Activated CD8-positive, alpha-beta memory T cell treated with anti-CD3 and anti-CD28 coated beads, Interleukin-2, amount 50 U/mL, for 1 hour (primary cell): ENCODE measurements around the gene HVCN1.

Experiments
- DNase-seq: peaks from one replicate; pipeline ENCODE4 v3.0.0-alpha.2; 2020; ENCODE audit errors: extremely low read depth

Gene HVCN1

DNA sequence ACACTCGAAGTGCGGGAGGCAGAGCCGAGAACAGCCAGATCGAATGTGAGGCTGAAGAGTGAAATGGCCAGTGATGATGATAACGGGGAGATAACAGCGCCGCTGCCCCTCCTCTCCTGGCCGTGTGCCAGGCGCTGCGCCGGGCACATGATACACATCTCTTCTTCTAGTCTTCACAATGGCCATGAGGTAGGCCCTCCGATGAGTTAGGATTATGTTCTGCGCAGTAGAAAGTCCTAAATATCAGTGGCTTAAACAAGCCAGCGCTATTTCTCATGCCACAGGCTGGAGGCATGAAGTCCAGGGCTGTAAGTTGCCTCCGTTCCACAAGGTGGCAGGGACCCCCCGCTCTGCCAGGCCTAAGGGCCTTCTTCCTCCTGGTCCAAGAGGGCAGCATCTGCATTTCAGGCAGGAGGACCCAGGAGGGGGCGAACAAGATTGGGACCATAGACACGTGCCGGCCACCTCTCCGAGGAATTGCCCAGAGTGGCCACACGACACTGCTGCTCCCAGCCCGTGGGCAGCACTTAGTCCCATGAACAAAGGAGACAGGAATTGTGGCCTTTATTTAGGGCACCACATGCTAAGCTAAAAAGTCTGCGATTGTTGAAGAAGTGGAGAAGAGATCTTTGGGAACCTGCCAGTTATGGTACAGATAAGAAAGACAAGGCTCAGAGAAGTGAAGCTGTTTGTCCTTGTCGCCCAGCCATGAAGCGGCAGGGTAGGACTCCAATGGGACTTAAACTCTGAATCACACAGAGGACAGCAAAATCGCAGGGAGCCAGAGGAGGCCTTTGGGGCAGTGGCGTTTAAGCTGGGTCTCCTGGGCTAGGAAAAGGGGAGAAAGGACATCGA lies 10.9 kb upstream of the HVCN1 start:
- DNase-seq = no peak

DNA sequence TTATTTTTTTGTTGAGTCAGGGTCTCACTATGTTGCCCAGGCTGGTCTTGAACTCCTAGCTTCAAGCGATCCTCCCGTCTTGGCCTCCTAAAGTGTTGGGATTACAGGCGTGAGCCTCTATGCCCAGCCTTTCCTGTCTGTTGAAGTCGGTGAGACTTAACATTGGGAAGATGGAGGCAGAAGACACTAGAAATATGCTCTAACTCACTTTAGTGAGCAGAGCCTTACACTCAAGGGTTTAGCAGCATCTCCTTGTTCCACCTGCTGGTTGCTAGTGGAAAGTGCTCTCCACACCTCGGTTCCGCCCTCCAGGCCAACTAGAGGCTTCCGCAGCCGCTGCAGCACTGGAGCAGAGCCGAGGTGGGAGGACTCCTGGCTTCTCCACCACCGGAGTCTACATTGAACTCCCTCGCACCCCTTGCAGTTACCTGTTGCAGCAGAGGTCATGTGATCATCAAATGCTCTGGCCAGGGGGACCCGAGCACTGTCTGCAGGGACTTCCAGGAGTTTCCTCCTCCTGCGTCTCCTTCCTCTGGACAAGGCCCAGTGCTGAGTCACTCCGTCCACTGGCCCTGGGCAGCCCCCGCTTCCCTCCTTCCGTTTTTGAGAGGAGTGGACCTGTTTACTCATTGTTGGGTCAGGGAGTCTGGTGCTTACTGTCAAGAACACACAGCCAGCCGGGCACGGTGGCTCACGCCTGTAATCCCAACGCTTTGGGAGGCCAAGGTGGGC lies 9.4 kb upstream of the HVCN1 start:
- peak; percentile 54 for DNase-seq

DNA sequence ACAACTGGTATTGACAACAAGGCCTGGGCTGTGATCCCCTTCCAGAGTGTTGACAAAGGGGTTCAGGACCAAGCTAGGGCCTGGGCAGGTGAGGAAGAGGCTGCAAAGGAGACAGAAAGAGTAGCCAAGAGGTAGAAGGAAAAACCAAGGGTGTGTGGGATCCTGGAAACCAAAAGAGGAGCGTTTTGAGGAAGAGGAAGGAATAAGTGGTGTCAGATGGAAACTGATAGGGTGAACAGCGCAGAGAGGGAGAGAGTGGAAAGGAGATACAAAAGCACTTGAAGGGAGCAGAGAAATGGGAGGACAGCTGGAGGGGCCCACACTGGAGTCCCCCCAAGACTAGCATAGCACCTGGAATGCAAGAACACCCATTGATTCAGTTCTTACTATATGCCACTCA lies 8.3 kb upstream of the HVCN1 start:
- no peak for DNase-seq

DNA sequence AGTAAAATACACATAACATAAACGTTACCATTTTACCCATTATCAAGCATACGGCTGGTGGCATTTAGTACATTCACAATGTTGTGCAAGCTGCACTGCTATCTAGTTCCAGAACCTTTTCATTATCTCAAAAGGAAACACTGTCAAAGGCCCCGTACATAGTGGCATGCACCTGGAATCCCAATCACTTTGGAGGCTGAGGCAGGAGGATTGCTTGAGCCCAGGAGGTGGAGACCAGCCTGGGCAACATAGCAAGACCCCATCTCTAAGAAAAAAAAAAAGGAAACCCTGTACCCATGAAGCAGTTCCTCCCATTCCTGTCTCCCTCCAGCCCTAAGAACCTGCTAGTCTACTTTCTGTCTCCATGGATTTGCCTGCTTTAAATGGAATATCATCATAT lies 7.4 kb upstream of the HVCN1 start:
- DNase-seq = no peak

DNA sequence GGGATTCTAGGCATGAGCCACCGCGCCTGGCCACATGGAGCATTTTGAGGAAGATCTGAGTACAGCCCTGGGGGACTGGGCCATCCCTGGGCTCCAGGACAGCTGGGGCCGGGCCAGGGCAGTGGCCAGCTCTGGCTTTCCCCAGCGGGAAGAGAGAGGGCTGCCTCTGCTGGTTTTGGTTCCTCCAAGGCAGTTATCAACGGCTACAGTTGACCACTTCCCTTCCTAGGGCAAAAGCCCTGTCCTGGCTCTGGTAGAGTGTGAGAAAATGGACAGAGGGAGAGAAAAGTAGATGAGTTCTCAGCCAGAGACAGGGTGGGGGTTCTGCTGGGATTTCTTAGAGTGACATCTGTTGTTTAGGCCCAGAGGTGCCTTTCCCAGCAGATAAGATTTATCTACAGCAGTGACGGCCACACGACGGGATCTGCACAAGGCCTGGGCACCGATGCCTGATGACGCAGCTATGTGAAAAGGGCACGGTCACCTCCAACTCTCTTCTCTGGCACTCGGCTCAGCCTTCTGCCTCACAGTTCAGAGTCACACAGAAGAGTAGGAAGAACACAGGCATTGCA lies 5.5 kb upstream of the HVCN1 start:
- DNase-seq = no peak

DNA sequence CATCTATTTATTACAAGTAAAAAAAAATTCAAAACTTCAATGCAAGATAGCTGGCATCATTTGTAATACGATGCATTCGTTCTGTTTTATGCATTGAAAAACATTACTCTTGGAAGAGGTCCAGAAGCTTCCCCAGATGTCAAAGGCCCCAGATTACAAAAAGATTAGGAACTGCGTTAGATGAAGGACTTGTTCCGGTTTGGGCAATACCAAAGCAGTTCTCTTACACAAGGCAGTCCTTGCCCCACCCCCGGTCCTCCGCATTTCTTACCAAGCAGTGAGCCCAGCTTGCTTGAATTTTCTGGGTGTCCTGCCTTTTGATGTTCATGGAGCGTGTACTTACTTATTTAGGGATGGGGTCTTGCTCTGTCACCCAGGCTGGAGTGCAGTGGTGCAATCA lies 4.8 kb upstream of the HVCN1 start:
- DNase-seq = no peak

DNA sequence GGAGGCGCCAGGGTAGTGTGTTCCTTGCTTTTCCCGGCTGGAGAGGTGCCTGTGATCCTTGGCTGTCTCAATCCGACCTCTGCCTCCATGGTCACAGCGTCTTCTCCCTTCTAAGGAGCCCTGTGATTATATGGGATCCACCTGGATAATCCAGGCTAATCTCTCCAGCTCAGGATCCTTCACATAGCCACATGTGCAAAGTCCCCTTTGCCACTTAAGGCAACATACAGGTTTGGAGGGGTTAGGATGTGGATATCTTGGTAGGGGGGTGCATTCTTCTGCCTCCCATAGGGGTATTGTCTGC lies 1.2 kb upstream of the HVCN1 start:
- DNase-seq = no peak

DNA sequence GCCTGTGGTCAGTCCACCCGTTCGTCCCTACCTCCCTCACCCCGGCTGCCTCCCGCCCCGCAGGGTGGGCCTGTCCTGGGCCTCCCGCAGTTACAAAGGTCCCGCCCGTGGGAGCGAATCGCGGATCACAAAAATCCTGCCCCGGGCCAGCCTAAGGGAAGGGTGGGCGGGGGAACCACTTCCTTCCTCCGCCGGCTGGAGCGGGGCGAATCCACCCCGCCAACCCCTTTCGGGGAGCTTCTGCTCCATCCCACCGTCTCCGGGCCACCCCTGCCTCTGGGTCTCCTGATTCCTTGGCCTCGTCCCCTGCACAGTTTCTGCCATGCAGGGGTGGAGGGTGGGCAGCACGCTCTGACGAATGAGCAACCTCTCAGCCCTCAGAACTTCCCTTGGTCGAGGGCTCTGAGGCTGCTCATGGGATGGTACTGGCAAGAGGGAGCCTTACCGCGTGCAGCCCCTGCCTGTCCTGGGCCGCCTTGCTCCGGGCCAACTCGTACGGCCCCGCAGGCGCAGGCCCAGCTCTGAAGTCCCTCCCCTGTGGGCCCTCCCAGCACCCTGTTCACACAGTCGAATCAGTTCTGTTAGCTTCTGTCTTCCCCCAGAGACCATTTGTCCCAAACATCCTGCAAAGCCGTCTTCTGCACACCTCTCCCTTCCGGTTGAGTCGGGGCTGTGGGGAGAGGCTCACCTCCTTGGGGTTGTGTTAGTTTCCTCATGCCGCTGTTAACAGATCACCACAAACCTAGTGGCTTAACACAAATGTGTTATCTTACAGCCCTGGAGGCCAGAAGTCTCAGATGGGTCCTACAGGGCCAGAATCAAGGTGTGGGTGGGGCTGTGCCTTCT lies 589 bp upstream of the HVCN1 start:
- DNase-seq = peak; percentile 14

DNA sequence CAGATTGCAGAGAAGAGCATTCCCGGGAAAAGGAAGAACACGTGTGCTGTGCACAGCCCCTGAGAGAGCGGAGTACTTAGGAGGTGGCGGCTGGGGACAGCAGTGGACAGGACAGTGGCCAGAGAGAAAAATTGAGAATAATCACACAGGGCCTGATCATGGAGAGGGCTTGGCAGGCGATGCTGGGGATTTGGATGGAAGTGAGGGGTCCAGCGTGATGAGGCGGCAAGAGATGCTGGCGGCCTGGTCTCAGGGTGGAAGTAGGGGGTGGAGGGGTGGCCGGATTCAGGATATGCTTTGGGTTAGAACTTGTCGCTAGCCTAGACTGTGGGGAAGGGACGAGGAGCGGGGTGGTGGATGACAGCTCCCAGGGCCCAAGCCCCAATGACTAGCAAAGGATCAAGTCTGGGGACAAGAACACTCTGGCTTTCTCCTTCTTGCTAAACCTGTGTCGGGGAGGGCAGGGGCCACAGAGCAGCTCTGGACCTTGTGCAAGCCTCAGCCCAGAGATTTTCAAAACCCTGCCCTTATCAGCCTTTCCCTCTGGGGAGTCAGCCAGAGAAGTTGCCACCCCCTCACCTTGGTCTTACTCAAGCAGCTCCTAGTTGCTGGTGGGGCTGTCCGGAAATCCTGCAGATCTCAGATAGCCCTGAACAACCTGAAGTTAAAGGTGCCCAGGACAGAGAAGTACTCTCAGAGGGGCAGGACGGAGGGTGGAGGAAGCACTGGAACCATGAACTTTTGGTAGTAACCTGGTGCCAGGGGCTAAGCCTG lies 1.3 kb downstream of the HVCN1 start:
- no peak for DNase-seq

DNA sequence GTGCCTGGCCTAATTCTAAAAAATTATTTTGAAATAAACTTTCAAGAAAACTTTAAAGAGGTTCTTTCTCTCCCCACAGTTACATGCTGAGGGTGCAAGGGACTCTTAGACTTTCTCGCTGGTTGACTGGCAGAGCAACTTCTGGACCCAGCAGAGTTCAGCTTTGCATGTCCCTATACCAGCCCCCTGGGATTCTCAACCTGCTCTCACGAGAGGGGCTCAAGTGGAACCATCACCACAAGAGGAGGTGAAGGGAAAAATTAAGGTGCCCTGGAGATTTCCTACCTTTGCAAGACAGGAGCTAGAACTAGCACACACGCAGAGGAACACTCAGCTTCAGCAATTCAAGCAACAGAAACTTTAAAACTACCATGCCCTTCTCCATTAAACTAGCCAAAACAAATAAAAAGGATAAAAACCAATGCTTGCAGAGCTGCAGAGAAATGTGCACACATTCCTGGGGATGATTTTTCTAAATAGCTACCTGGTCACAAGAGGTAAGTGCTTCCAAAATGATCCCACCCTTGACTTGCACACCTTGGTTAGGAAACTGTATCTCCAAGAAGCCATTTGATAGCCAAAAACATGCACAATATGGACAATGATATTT lies 2.5 kb downstream of the HVCN1 start:
- DNase-seq = no peak

DNA sequence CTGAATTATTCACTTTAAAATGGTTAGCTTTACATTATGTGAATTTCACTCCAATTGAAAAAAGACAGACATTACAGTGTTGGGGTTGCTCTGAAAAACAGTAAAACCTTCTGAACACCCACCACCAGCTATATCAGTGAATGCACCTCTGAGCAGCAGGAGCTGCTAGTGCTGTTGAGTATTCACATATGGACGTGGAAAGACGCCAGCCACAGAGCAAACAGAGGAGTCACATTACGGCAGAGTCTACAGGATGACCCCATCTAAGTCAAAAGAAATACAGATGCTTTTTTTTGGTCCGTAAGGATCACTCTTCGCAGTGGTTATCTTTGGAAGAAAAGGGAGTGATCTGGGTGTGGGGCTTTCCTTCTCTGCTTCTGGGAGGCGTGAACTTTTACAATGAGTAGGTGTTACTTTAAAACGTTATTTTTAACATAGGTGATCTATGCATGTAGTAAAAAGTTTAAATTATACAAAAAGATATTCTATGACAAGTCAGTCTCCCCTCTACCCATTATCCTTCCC lies 4.5 kb downstream of the HVCN1 start:
- DNase-seq = no peak

DNA sequence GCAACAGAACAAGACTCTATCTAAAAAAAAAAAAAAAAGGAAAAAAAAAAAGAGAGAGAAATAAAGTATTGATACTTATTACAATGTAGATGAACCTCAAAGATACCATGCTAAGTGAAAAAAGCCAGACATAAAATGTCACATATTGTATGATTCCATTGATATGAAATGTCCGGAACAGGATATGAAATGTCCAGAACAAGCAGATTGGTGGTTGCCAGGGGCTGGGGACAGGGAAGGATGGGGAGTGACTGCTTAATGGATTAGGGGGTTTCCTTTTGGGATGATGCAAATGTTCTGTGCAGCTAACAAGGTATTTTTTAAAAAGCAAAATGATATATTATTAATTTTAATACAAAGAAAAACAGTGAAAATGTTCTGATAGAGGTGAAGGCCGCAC lies 5.0 kb downstream of the HVCN1 start:
- DNase-seq = no peak

DNA sequence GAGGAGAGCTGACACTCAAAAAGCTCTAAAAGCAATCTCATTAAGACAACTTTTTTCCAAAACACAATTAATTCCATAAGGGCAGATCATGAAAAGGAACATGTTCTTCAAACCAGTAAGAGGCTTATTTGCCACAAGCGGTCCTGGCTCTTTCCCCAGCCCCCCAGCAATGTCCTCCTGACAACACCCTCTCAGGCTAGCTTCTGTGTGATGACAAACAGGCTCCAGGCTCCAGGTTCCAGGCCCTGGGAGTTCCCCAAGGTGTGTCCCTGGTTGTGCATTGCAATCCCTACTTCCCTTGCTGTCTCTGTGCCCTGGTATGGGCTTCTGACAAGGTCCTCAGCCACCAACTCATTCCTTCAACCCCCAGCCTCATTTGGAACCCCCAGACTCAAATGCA lies 8.9 kb downstream of the HVCN1 start:
- no peak for DNase-seq

DNA sequence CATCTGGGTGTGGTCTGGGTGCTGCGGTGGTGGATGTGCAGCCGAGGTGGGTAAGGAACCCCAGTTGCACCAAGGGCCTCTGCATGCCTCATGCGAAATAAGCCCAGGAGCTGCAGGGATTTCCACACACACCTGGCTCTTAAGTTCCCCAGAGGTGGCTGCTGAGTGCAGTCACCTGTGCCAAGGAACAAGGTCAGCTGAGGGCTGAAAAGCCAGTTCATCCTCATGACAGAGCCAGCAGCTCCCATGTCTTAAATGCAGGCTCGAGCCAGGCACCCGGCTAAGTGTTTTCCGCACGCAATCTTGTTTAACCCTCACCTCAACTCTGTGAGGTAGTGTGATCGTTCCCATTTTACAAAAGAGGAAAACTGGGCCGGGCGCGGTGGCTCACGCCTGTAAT lies 9.7 kb downstream of the HVCN1 start:
- no peak for DNase-seq

DNA sequence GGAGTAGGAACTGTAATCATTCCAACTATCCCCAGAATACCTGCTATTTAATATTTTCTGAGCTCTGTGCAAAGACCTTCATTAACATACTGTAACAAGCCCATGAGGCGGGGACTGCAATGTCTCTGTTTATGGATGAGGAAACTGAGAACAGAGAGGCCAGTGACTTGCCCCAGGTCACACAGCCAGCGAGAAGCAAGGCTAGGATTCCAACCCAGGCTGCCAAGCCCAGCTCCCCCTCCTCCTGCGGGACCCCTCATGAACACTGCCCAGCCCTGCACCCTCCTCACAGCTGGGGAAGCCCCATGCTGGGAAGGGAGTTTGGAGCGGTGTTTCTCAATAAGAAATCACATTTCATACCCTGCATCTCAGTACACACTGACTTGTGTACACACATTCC lies 10.9 kb downstream of the HVCN1 start:
- no peak for DNase-seq

DNA sequence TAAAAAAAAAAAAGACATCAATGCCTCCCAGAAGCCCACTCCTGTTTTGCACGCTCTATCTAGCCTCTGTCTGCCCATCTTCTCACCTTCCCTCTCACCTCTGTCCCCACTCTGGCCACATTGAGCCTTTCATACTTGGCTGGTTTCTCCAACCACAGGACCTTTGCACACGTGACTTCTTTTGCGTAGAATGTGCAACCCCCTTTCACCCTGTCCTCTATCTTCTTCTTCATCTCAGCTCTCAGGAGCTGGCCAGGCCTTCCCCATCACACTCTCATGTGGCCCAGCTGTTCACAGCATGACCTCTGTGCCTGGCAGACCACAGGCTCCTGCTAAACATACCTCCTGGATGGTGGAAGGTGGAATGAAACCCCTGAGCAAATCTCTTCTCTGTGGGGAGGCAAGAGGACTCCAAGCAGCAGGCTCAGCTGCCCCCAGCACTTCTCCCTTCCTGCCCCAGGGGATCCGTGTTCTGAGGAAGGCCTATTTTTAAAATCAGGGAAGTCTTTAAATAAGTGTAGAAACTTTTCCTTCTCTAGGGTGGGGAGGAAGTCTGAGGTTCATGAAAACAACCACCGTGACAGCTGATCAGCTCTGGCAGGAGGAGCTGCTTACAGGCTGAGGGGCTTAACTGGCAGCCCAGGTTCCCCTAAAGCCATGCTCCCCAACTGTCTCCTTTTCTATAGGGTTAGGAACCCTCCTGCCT lies 11.6 kb downstream of the HVCN1 start:
- DNase-seq = no peak

DNA sequence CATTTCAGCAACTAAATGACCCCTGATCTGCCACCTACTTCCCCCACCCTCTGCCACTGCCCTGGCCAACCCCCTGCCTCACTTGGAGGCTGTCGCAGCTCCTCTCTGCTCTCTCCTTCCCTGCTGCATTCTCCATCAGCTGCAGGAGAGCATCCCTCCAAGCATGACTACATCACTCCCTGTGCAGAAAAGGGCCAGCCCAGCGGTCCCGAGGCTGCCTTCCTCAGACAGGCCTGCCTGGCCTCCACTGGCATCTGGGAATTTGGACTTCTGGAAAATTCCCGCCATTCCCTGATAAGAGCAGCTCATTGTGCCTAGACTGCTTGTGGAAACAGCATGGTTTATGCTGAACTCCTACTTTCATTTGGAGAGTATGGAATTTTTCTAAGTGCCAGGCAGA lies 12.7 kb downstream of the HVCN1 start:
- DNase-seq = no peak

DNA sequence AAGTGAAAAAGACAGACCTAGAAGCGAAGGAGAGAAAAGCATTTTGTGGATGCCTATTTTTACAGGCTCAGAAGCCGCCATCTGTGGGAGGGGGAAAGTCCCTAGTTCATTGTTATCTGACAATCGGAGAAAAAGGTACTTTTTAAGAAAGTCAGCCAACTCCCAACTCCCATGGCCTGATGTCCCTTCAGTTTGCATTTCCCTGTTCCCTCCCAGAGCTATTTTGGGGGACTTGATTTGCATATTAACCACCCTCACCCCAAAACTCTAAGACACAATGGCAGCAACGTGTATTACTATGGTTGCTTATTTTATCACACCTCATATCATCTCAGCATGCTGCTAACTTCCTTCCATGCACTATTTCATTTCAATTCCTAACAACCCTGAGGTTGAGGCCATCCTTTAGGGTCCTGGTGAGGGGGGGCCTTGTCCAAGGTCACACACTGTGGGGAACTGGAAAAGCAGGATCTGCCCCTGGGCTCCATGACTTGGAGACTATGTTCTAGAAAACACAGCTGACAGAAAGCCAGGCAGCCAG lies 18.7 kb downstream of the HVCN1 start:
- DNase-seq = no peak

DNA sequence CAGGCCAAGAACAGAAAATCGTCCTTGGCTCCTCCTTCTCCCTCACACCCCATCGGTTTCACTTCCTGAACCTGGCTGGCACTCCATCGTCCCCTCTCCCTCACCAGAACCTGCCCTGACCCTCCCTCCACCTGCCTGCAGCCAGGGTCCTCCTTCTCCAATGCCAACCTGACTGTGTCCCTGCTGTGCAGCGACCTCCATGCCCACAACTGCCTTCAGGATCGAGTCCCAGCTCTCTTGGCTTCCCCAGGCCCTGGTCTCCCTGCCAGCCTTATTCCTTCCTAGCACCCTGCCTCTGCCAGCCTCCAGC lies 19.8 kb downstream of the HVCN1 start:
- no peak for DNase-seq
